ENCODE results near the gene RHCE.

Gene RHCE

GRCh38 chr1:25443030-25443699 is 22.5 kb upstream of the RHCE start:
- no peak overlapping the region for H3K4me3 ChIP-seq (ENCODE audit: low read depth, low read length)
- TF ChIP-seq CTCF (IDR thresholded peaks at IDR 0.05; ENCODE audit: low read depth, low read length) = no peak

DNA sequence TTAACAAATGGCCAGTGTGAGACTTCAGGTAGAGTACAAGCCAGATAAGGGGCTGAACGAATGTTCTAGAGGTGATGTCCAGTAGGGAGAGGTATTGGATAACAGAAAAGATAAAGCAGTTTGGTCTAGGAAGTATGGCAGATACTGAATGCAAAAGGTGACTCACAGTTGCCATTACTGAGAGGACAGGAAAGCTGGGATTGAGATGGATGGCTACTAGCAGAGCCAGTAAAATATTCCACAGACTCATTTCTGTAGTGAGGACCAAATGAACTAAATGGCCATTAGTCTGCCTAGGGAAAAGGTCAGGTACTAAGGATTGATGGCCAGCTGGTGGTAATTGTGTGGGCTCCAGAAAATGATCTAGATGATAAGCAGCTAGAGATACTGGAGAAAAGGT is 21.6 kb upstream of the RHCE start:
- H3K4me3 ChIP-seq (ENCODE audit: low read depth, low read length) = no peak overlapping the region
- TF ChIP-seq CTCF (IDR thresholded peaks at IDR 0.05; ENCODE audit: low read depth, low read length) = no peak

- no peak for TF ChIP-seq CTCF (IDR thresholded peaks at IDR 0.05; ENCODE audit: low read depth, low read length)
- no peak overlapping the region for H3K4me3 ChIP-seq (ENCODE audit: low read depth, low read length)
Observed at GRCh38 chr1:25439287-25439686, 18.7 kb upstream of the RHCE start.

- TF ChIP-seq CTCF (IDR thresholded peaks at IDR 0.05; ENCODE audit: low read depth, low read length) = no peak
- no peak overlapping the region for H3K4me3 ChIP-seq (ENCODE audit: low read depth, low read length)
Observed at GRCh38 chr1:25437672-25438071, 17.0 kb upstream of the RHCE start.

- TF ChIP-seq CTCF (IDR thresholded peaks at IDR 0.05; ENCODE audit: low read depth, low read length) = no peak
- no peak overlapping the region for H3K4me3 ChIP-seq (ENCODE audit: low read depth, low read length)
Observed at GRCh38 chr1:25435397-25436108, 14.9 kb upstream of the RHCE start.

DNA sequence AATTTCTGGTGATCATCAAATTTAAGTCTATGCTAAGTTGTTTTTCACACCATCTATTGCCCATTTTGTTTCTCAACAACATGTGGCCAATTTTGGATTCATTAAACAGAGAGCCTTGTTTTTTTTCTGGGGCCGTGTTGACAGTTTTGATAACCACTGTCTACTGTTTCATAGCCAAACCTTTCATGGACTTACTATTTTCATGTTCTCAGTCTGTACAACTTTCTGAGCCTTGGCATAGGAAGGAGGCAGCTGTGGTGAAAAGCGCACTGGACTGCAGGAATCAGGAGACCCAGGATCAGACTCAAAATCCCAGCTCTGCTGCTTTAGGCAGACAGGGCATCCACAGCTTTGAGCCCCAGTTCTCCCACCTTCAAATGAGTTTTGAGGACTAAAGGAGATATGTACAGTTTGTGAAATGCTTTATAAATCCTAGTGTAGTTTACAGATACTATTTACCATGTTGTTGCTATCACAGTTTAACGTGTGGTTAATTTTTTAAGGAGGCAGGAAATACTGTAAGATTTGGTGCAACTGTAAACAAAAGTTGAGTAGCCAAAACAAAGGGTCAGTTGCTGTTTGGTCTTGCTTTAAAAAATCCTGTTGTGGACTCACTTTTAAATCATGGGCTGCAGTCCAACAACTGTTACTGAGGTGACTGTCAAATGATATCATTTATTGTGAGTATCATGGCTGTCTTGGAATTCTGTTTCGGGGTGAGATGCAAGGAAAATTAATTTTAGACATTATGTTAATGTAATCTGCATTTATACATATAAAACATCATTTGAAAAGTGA is 13.0 kb upstream of the RHCE start:
- no peak for TF ChIP-seq CTCF (IDR thresholded peaks at IDR 0.05; ENCODE audit: low read depth, low read length)
- no peak overlapping the region for H3K4me3 ChIP-seq (ENCODE audit: low read depth, low read length)

Measured in WI38 (cell line).